K562 (cell line): ENCODE results near the gene SMAD4. TPM values are rescaled to one million over a fixed set of nuclear protein-coding genes. Genes with fewer than 3 reads are reported as not detected.

Experiments
- CBX1 ChIP-seq: sonication (generic); IDR thresholded peaks from 2 replicates; pipeline ENCODE4 v1.6.1; 2016; ENCODE audit warnings: antibody characterized with exemption, low read depth, mild to moderate bottlenecking
- E2F1 ChIP-seq: sonication (generic); formaldehyde crosslinking; IDR thresholded peaks from 2 replicates; pipeline ENCODE4 v1.8.1; 2023; ENCODE audit warnings: mild to moderate bottlenecking, missing genetic modification reagents, moderate library complexity
- MXD1 ChIP-seq: fragments of 250-450 bp; sonication (Bioruptor Pico); IDR thresholded peaks from 2 replicates; pipeline ENCODE4 v1.8.0; 2021; ENCODE audit warnings: borderline replicate concordance, mild to moderate bottlenecking, moderate library complexity; ENCODE audit not compliant: poor library complexity, severe bottlenecking
- POLR2H ChIP-seq: IDR thresholded peaks from 2 replicates; pipeline ENCODE4 v1.6.1; 2016; ENCODE audit warnings: missing genetic modification characterization, low read depth, mild to moderate bottlenecking, control low read depth, missing compliant biosample characterization, moderate library complexity
- RBFOX2 ChIP-seq: fragments of 200-400 bp; formaldehyde crosslinking; IDR thresholded peaks from 2 replicates; pipeline ENCODE4 v1.6.1; 2017; ENCODE audit warnings: low read depth, mild to moderate bottlenecking, low read length, moderate library complexity
- SREBF1 ChIP-seq: fragments of 150-350 bp; IDR thresholded peaks from 2 replicates; pipeline ENCODE4 v1.6.1; 2014; ENCODE audit warnings: antibody characterized with exemption, low read depth, low read length, borderline replicate concordance
- ZFP91 ChIP-seq: sonication (generic); formaldehyde crosslinking; IDR thresholded peaks from 2 replicates; pipeline ENCODE4 v1.8.0; 2022; ENCODE audit warnings: mild to moderate bottlenecking, missing genetic modification reagents
- polyA plus RNA-seq, 8 experiments: library from polyadenylated mRNA; depleted of rRNA in 4 of 8; stranded (reverse) in 5 of 8; unstranded in 3 of 8; fragments of >200 nt; fragmentation: Nextera tagmentation in 2 of 8; fragmentation: Illumina TruSeq in 1 of 8; extraction: Ambion mirVana in 2 of 8; extraction: Trizol in 1 of 8; gene quantifications; 2 replicates each; pipeline versions ENCODE4 v1.2.1 to v1.2.3, GENCODE V29; 2011 to 2014; ENCODE audit warnings: inconsistent platforms in 1 of 8, missing spikeins in 1 of 8
- total RNA-seq, 7 experiments: library from RNA; depleted of rRNA in 6 of 7; stranded (reverse); fragments of >200 nt in 6 of 7; fragmentation: Illumina TruSeq in 2 of 7; extraction: Trizol in 2 of 7; gene quantifications; 2 replicates each; pipeline versions ENCODE4 v1.2.1 to v1.2.3, GENCODE V29; 2011 to 2021; ENCODE audit warnings: low replicate concordance in 1 of 7
- TF ChIP-seq, protein P1 (sequence below): fragments of 250-450 bp; sonication (Bioruptor Pico); IDR thresholded peaks from 2 replicates; pipeline ENCODE4 v1.4.0; 2020; ENCODE audit warnings: mild to moderate bottlenecking, moderate library complexity, borderline replicate concordance
- TF ChIP-seq, protein P2 (sequence below): fragments of 450-650 bp; conservative IDR thresholded peaks from 2 replicates; pipeline ENCODE4 v1.6.1; 2016; ENCODE audit warnings: missing genetic modification characterization, low read depth, mild to moderate bottlenecking, control low read depth, missing compliant biosample characterization

The SMAD4 gene
- total and polyA plus RNA-seq, 9 of the 15 experiments (the other 6 are each of a cell fraction or from before 2014, with no cell fraction given), result 5.7 to 55.0 (median 39.4) TPM

DNA sequence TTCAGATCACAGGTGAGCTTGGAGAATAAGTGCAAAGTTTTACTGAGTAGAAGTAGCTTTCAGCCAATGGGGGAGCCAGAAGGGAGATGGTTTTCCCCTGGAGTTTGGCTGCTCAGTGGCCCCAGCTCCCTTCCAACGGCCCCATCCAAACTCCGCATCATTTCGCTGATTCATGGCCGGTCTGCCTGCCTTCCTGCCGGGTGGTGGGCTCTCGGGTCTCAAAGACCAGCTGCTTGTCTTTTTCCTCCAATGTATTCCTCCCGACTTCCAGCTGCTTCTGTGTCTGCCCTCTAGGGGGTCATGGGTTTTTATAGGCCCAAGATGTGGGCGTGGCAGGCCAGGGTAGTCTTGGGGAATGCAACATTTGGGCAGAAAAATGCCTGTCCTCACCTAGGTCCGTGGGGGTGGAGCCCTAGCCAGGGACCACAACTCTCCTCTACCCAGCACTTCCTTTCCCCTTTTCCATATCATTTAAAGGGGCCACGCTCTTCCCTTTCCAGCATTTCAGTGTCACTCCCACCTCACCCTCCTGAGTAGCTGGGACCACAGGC, 94.0 kb downstream of the SMAD4 start (continued):
- TF ChIP-seq ZFP91 (CRISPR knock-in tag) (no peak), SREBF1 (no peak), MXD1 (CRISPR knock-in tag) (no peak), POLR2H (tag) (no peak), E2F1 (CRISPR knock-in tag) (no peak), RBFOX2 (no peak), CBX1 (no peak)
- TF ChIP-seq, protein P1, sequence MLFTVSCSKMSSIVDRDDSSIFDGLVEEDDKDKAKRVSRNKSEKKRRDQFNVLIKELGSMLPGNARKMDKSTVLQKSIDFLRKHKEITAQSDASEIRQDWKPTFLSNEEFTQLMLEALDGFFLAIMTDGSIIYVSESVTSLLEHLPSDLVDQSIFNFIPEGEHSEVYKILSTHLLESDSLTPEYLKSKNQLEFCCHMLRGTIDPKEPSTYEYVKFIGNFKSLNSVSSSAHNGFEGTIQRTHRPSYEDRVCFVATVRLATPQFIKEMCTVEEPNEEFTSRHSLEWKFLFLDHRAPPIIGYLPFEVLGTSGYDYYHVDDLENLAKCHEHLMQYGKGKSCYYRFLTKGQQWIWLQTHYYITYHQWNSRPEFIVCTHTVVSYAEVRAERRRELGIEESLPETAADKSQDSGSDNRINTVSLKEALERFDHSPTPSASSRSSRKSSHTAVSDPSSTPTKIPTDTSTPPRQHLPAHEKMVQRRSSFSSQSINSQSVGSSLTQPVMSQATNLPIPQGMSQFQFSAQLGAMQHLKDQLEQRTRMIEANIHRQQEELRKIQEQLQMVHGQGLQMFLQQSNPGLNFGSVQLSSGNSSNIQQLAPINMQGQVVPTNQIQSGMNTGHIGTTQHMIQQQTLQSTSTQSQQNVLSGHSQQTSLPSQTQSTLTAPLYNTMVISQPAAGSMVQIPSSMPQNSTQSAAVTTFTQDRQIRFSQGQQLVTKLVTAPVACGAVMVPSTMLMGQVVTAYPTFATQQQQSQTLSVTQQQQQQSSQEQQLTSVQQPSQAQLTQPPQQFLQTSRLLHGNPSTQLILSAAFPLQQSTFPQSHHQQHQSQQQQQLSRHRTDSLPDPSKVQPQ (CRISPR knock-in tag), result no peak
- TF ChIP-seq, protein P2, sequence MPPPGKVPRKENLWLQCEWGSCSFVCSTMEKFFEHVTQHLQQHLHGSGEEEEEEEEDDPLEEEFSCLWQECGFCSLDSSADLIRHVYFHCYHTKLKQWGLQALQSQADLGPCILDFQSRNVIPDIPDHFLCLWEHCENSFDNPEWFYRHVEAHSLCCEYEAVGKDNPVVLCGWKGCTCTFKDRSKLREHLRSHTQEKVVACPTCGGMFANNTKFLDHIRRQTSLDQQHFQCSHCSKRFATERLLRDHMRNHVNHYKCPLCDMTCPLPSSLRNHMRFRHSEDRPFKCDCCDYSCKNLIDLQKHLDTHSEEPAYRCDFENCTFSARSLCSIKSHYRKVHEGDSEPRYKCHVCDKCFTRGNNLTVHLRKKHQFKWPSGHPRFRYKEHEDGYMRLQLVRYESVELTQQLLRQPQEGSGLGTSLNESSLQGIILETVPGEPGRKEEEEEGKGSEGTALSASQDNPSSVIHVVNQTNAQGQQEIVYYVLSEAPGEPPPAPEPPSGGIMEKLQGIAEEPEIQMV (tag), result peak; percentile 92
